Coronary artery (tissue), 2 donors: ENCODE data around the gene PARP16.
"Not testable (repeated sequence)": the region's sequence is repeated elsewhere in the genome, so short reads cannot be mapped to it uniquely, and the experiment has no call there.

Source experiments
- DNase-seq: peaks from one replicate; pipeline ENCODE4 v3.0.0-alpha.2; 2017; ENCODE audit warnings: low spot score
- H3K27ac ChIP-seq, 2 donors: fragments of 200-600 bp; sonication (generic); one replicate each; pipeline ENCODE4 v1.5.1; 2016 to 2019
- H3K4me3 ChIP-seq: fragments of 200-600 bp; sonication (generic); 2 replicates; pipeline ENCODE4 v1.5.1; 2016; ENCODE audit warnings: mild to moderate bottlenecking, moderate library complexity
- TF ChIP-seq, protein P1 (sequence below): fragments of 200-600 bp; sonication (generic); IDR thresholded peaks from one replicate; pipeline ENCODE4 v1.5.1; 2019; ENCODE audit warnings: antibody characterized with exemption

The PARP16 gene

DNA sequence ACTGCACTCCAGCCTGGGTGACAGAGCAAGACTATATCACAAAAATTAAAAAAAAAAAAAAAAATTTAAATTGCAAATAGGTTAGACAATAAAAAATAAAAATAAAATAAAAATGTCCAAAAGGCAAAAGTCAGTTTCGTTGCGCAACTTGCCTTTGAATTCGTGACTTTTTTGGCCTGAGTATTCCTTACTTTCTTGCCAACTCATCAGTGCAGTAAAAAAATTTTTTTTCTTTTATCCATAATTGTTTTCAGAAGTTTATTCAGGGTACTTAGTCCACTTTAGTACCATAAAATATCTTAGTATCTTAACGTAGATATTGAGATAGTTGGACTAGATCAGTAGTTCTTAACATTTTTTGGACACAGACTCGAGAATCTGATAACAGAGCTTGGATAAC lies 53.0 kb downstream of the PARP16 start:
- TF ChIP-seq, protein P1, sequence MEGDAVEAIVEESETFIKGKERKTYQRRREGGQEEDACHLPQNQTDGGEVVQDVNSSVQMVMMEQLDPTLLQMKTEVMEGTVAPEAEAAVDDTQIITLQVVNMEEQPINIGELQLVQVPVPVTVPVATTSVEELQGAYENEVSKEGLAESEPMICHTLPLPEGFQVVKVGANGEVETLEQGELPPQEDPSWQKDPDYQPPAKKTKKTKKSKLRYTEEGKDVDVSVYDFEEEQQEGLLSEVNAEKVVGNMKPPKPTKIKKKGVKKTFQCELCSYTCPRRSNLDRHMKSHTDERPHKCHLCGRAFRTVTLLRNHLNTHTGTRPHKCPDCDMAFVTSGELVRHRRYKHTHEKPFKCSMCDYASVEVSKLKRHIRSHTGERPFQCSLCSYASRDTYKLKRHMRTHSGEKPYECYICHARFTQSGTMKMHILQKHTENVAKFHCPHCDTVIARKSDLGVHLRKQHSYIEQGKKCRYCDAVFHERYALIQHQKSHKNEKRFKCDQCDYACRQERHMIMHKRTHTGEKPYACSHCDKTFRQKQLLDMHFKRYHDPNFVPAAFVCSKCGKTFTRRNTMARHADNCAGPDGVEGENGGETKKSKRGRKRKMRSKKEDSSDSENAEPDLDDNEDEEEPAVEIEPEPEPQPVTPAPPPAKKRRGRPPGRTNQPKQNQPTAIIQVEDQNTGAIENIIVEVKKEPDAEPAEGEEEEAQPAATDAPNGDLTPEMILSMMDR, result no peak
- Histone ChIP-seq H3K4me3 (no peak overlapping the region), H3K27ac (no peak overlapping the region)
- no peak for DNase-seq

DNA sequence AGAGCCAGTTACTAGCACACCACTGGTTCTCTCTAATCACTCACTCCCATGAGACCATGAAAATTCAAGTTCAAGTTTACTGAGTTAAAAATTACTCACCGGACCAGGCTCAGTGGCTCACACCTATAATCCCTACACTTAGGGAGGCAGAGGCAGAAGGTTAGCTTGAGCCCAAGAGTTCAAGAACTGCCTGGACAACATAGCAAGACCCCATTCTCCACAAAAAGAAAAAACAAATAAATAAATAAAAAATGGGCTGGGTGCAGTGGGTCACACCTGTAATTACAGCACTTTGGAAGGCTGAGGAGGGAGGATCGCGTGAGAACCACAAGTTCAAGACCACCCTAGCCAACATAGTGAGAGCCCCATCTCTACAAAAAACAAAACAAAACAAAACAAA lies 54.2 kb downstream of the PARP16 start:
- Histone ChIP-seq H3K4me3 (no peak overlapping the region), H3K27ac (no peak overlapping the region)
- no peak for DNase-seq
- TF ChIP-seq, protein P1, result no peak

DNA sequence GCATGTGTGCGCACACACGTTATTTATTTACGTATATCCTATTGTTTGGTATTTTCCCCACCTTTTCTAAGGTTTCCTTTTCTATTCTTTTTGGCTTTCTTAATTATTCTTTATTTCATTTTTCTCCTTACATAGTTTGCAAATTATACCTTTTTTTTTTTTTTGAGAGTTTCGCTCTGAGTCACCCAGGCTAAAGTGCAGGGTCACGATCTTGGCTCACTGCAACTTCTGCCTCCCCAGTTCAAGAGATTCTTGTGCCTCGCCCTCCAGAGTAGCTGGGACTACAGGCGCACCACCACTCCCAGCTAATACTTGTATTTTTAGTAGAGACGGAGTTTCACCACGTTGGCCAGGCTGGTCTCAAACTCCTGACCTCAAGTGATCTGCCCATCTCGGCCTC lies 55.4 kb downstream of the PARP16 start:
- H3K27ac ChIP-seq, result no peak overlapping the region
- no peak overlapping the region for H3K4me3 ChIP-seq
- DNase-seq, result no peak
- TF ChIP-seq, protein P1, result no peak

DNA sequence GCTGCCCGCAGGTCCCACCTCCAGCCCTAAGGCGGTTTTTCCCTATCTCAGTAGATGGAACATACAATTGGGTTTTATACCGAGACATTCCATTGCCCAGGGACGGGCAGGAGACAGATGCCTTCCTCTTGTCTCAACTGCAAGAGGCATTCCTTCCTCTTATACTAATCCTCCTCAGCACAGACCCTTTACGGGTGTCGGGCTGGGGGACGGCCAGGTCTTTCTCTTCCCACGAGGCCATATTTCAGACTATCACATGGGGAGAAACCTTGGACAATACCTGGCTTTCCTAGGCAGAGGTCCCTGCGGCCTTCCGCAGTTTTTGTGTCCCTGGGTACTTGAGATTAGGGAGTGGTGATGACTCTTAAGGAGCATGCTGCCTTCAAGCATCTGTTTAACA lies 59.8 kb downstream of the PARP16 start:
- DNase-seq, H3K4me3 ChIP-seq, H3K27ac ChIP-seq: not testable (repeated sequence)

DNA sequence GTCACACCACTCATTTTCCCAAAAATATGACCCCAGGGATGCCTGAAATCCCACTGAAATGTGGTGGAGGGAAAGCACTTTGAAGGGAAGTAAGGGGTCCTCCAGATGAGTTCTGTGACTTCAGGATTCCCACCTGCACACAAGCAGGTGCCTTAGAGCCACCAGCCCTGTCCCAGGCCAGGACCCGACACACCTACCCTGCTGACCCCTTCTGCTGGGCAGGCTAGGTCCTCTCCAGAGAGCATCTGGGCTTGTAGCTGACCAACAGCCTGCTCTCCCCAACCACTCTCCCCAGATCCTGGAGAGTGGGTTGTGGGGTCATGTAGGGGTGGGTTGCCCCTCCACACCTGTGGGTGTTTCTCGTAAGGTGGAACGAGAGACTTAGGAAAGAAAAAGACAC lies 60.5 kb downstream of the PARP16 start:
- H3K4me3 ChIP-seq, result no peak overlapping the region
- TF ChIP-seq, protein P1, result no peak
- no peak for DNase-seq
- no peak overlapping the region for H3K27ac ChIP-seq

DNA sequence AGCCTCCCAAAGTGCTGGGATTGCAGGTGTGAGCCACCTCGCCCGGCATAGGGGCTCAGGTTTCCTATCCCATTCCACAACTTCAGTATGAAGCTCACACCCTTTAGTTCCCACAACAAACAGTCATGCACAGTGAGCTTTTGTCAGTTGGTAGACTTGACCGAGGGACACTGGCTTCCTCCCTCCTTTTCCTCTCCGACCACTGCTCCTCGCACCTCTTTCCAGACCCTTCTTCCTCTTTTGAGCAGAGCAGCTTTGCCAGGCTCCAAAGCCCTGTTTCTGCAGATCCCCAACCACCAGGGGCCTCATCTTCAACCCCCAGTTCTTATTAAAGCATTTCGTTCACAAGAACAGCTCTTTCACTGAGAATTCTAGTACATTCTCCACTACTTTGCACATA lies 62.7 kb downstream of the PARP16 start:
- Histone ChIP-seq H3K4me3 (no peak overlapping the region), H3K27ac (no peak overlapping the region)
- TF ChIP-seq, protein P1, result no peak
- DNase-seq, result no peak

DNA sequence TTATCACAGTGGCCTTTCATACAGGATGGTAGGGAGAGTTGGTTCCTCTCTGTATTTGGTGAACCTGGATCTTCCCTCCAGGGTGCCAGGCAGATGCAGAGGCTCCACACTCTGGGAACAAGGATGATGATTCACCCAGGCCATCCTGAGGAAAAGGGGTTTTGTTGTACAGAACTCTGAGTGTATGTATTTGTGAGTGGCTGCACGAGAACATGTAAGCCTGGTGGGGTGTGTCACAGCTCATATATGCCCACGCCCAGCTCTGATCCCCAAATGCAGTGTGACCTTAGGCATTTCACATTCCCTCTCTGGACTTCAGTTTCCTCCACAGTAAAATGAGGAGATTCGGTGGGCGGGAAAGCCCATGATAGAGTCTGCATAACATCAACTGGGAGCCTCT lies 63.8 kb downstream of the PARP16 start:
- no peak overlapping the region for H3K4me3 ChIP-seq
- TF ChIP-seq, protein P1, result no peak
- H3K27ac ChIP-seq, result no peak overlapping the region
- no peak for DNase-seq

DNA sequence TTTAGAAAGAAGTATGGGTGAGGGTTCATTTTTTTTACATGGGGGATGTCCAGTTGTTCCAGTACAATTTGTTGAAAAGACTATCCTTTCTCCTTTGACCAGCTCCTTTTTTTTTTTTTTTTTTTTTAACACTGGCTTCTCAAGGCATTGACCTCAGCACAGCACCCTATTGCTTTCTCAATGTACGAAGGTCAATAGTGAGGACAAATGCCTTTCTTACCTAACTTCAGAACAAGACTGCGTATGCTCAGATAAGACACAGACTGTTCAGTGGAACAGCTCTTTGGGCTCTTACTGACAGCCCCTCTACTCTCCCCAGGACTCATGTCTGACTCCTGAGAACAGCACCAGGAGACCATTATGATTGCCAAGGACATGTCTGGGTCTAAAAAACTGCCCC lies 65.0 kb downstream of the PARP16 start:
- DNase-seq, result no peak
- Histone ChIP-seq H3K27ac (no peak overlapping the region), H3K4me3 (no peak overlapping the region)
- TF ChIP-seq, protein P1, result no peak
